CD4-positive, alpha-beta T cell (primary cell): ENCODE results near the gene RNF123. TPM values are rescaled to one million over a fixed set of nuclear protein-coding genes. Genes with fewer than 3 reads are reported as not detected.

ENCODE experiments used
- ATAC-seq: fragments of 200-7000 bp; cut with Tn5 transposase; one replicate; pipeline ENCODE4 v1.10.0; 2022; ENCODE audit warnings: mild to moderate bottlenecking; ENCODE audit not compliant: poor library complexity
- CTCF ChIA-PET: fragments of 350-600 bp; sonication (Branson Sonifier 250); formaldehyde crosslinking; loops from one replicate; lab custom pipeline; 2021; ENCODE audit warnings: antibody characterized with exemption, inconsistent platforms; lab: Charles Lee
- POLR2A ChIA-PET: fragments of 350-600 bp; sonication (Branson Sonifier 250); formaldehyde crosslinking; loops from one replicate; lab custom pipeline; 2021; ENCODE audit warnings: antibody characterized with exemption, inconsistent platforms; lab: Charles Lee
- DNase-seq, 14 experiments: peaks; one replicate each; pipeline ENCODE4 v3.0.0-alpha.2; 2013 to 2020; ENCODE audit warnings: mixed read lengths in 2 of 14
- H3K27ac ChIP-seq, 2 donors: one replicate each; pipeline versions ENCODE4 v1.5.1 to v1.7.0; 2013; ENCODE audit warnings: low read length in 2 of 2, low read depth in 1 of 2, mild to moderate bottlenecking in 1 of 2
- H3K27me3 ChIP-seq, 2 experiments: 1 replicate in 1 of 2; 2 replicates in 1 of 2; pipeline versions ENCODE4 v1.6.1 to v1.7.0; 2013; ENCODE audit warnings: low read length in 2 of 2, control low read depth in 1 of 2, mild to moderate bottlenecking in 1 of 2, moderate library complexity in 1 of 2; ENCODE audit not compliant: insufficient read depth in 2 of 2, control insufficient read depth in 1 of 2
- H3K36me3 ChIP-seq: one replicate; pipeline ENCODE4 v1.6.1; 2013; ENCODE audit warnings: low read length, control low read depth; ENCODE audit not compliant: insufficient read depth
- H3K4me1 ChIP-seq: one replicate; pipeline ENCODE4 v1.6.1; 2013; ENCODE audit warnings: low read length, control low read depth; ENCODE audit not compliant: insufficient read depth
- H3K4me3 ChIP-seq: one replicate; pipeline ENCODE4 v1.5.1; 2013; ENCODE audit warnings: mild to moderate bottlenecking, low read length, moderate library complexity
- H3K9me3 ChIP-seq, 2 experiments: 1 replicate in 1 of 2; 2 replicates in 1 of 2; pipeline versions ENCODE4 v1.6.1 to v1.7.0; 2013; ENCODE audit warnings: low read length in 2 of 2, mild to moderate bottlenecking in 2 of 2, control low read depth in 1 of 2, moderate library complexity in 1 of 2; ENCODE audit not compliant: control insufficient read depth in 1 of 2, insufficient read depth in 1 of 2
- H3K27ac Mint-ChIP-seq: one replicate; pipeline ENCODE4 v1.8.0; 2020; ENCODE audit warnings: mixed read lengths
- H3K27me3 Mint-ChIP-seq: one replicate; pipeline ENCODE4 v1.8.0; 2021; ENCODE audit warnings: mixed read lengths
- H3K36me3 Mint-ChIP-seq: one replicate; pipeline ENCODE4 v1.8.0; 2021; ENCODE audit warnings: low read depth, mixed read lengths
- H3K4me1 Mint-ChIP-seq: one replicate; pipeline ENCODE4 v1.8.0; 2021; ENCODE audit warnings: low read depth, mixed read lengths
- H3K4me3 Mint-ChIP-seq: one replicate; pipeline ENCODE4 v1.8.0; 2020; ENCODE audit warnings: mild to moderate bottlenecking, mixed read lengths
- H3K9me3 Mint-ChIP-seq: one replicate; pipeline ENCODE4 v1.8.0; 2020; ENCODE audit warnings: mixed read lengths
- CTCF ChIP-seq: fragments of 200-600 bp; IDR thresholded peaks from one replicate; pipeline ENCODE4 v1.8.0; 2022; ENCODE audit warnings: antibody characterized with exemption, mild to moderate bottlenecking
- intact Hi-C, 2 experiments: fragments of 100-400 bp; cut with DNase I in 1 of 2; cut with micrococcal nuclease in 1 of 2; formaldehyde crosslinking; loops; one replicate each; pipeline versions ENCODE4 v1.15.1 to v1.9.0; 2023 to 2025; cut with DNase I, micrococcal nuclease
- total RNA-seq, 174 experiments: library from RNA in 2 of 174; stranded (reverse) in 2 of 174; gene quantifications; one replicate each; pipeline ENCODE4 v1.2.3 and lab custom pipeline; 2021 to 2026

The RNF123 gene
- total RNA-seq, 2 experiments from 2014 or later: 28.8 to 29.7 TPM

DNA sequence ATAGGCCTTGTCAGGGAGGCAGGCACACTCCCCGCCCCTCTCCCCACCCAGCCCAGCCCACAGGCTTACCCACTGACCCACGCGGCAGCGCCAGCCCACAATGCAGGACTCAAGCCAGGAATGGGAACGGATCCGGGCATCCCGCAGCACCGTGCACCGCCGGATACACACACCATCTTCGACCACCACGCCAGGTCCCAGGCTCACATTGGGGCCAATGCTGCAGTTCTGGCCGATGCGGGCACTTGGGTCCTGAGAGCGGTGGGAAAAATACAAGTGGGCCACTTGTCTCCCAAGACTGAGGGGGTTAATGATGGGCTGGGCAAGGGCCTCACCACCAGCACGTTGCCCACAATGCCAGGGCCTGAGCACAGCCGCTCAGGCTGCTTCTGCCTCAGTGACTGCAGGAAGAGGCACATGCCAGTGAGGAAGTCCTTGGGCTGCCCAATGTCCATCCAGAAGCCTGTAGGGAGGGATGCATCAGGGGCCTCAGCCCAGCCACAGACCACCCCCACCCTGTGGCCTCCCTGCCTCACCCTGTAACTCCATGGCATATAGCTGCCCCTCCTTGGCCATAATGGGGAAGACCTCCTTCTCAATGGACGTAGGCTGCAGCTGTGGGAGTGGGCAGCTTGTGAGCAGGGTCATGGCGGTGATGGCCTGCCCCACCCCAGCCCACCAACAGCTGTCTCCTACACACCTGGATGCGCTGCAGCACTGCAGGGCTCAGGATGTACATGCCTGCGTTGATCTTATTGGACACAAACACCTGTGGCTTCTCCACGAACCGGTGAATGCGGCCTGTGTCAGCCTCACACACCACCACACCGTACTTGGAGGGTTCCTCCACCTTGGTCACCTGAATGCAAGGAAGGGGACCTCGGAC lies 32.8 kb downstream of the RNF123 start:
- H3K4me3 ChIP-seq: no peak overlapping the region
- POLR2A ChIA-PET: interaction anchor here (0.6 kb wide), 1 partner anchor 225 kb away, joined by 3 read pairs; no protein-coding TSS in a partner anchor
- Mint-ChIP-seq H3K36me3 (peaks cover 31% of the 10 kb centered on the region), H3K4me1 (peaks cover 48% of the 10 kb centered on the region), H3K27ac (peak overlapping the region; percentile 93), H3K4me3 (peak overlapping the region; percentile 85), H3K27me3 (no peaks in the 10 kb centered on the region), H3K9me3 (no peaks in the 10 kb centered on the region)
- peaks cover 29% of the 10 kb centered on the region for H3K36me3 ChIP-seq
- no peaks in the 10 kb centered on the region for H3K9me3 ChIP-seq
- H3K4me1 ChIP-seq: peaks cover 43% of the 10 kb centered on the region
- DNase-seq (peak in 1 of 14 experiments; percentile 30), ATAC-seq (no peak)
- H3K27ac ChIP-seq: peak overlapping the region; percentile 96 to 97
- no peak for TF ChIP-seq CTCF
- CTCF ChIA-PET: interaction anchor here (1.2 kb wide), 1 partner anchor 18 kb away, joined by 3 read pairs; no protein-coding TSS in a partner anchor
- no peaks in the 10 kb centered on the region for H3K27me3 ChIP-seq
- intact Hi-C loops: no loop called here

GRCh38 chr3:49722896-49723295 lies 33.5 kb downstream of the RNF123 start:
- Mint-ChIP-seq H3K4me3 (peak overlapping the region; percentile 98), H3K4me1 (peaks cover 48% of the 10 kb centered on the region), H3K36me3 (peaks cover 37% of the 10 kb centered on the region), H3K27ac (peak overlapping the region; percentile 93), H3K9me3 (no peaks in the 10 kb centered on the region), H3K27me3 (no peaks in the 10 kb centered on the region)
- DNase-seq: no peak
- no peaks in the 10 kb centered on the region for H3K27me3 ChIP-seq
- peaks cover 43% of the 10 kb centered on the region for H3K4me1 ChIP-seq
- intact Hi-C loops: no loop called here
- ATAC-seq: no peak
- H3K9me3 ChIP-seq: no peaks in the 10 kb centered on the region
- H3K4me3 ChIP-seq: peak overlapping the region; percentile 99
- TF ChIP-seq CTCF: no peak
- POLR2A ChIA-PET: interaction anchor here (0.6 kb wide), 1 partner anchor 30 kb away, joined by 3 read pairs; no protein-coding TSS in a partner anchor
- CTCF ChIA-PET: no interaction called here
- H3K27ac ChIP-seq: peak overlapping the region; percentile 96 to 97
- peaks cover 37% of the 10 kb centered on the region for H3K36me3 ChIP-seq

DNA sequence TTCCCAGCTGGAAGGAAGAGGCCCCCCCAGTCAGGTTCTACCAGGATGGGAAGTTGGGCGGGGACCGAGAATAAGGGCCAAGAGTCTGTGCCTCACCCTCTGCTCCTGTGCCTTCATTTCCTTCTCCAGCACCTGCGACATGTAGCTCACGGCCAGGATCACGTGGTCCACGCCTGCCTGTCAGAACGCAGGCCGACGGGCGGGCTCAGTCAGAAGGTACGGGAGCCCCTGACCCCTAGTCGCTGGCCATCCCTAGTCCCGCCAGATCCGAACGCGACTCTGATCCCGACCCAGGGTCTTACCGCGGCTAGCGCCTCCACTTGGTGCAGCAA lies 33.9 kb downstream of the RNF123 start:
- ATAC-seq (peak; percentile 22), DNase-seq (peak; percentile 30 to 82 (median 54))
- TF ChIP-seq CTCF: no peak
- no peaks in the 10 kb centered on the region for H3K27me3 Mint-ChIP-seq
- H3K27ac Mint-ChIP-seq: peak overlapping the region; percentile 93
- Histone ChIP-seq H3K4me1 (peaks cover 43% of the 10 kb centered on the region), H3K4me3 (peak overlapping the region; percentile 99), H3K9me3 (no peaks in the 10 kb centered on the region), H3K27ac (peak overlapping the region; percentile 96 to 97), H3K27me3 (no peaks in the 10 kb centered on the region), H3K36me3 (peaks cover 40% of the 10 kb centered on the region)
- peak overlapping the region; percentile 98 for H3K4me3 Mint-ChIP-seq
- no peaks in the 10 kb centered on the region for H3K9me3 Mint-ChIP-seq
- POLR2A ChIA-PET: interaction anchor here (0.6 to 1.3 kb wide), 3 partner anchors 31 to 80 kb away, joined by 3 to 4 read pairs (median 3); partner anchors contain the start of gene INKA1
- H3K4me1 Mint-ChIP-seq: peaks cover 48% of the 10 kb centered on the region
- peaks cover 41% of the 10 kb centered on the region for H3K36me3 Mint-ChIP-seq
- CTCF ChIA-PET: no interaction called here
- intact Hi-C loops: no loop called here
